SHP77 (cell line): Measurements from ENCODE around the gene C16orf90.
"Not testable (repeated sequence)": the region's sequence is repeated elsewhere in the genome, so short reads cannot be mapped to it uniquely, and the experiment has no call there.

Experiments
- DNase-seq, 2 experiments: peaks; one replicate each; lab custom pipeline; 2025; lab: John Stamatoyannopoulos, UW

Gene C16orf90

GRCh38 chr16:3513892-3514583, 18.7 kb upstream of the C16orf90 start:
- DNase-seq: no peak

GRCh38 chr16:3511286-3512180, 16.2 kb upstream of the C16orf90 start:
- no peak for DNase-seq

DNA sequence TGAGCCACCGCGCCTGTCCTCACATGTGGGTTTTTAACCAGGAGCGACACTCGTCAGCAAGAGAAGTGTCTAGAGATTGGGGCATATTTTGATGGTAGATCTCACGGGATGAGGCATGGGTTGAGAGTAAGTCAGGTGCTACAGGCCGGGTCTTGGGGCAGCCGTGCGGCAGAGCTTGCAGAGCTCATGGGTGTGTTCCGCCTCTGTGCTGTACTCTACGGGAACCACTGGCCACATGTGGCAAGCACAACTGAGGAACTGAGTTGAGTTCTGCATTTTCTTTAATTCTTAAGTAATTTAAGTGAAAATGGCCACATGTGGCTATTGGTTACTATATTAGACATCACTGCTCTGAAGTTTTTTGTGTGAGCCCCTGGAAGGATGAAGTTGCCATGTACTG, 15.1 kb upstream of the C16orf90 start:
- no peak for DNase-seq

GRCh38 chr16:3509470-3509928, 14.2 kb upstream of the C16orf90 start:
- DNase-seq: no peak

- DNase-seq: no peak
Observed at GRCh38 chr16:3508736-3509135, 13.4 kb upstream of the C16orf90 start.

- DNase-seq: no peak
Observed at GRCh38 chr16:3503523-3503922, 8.2 kb upstream of the C16orf90 start.

- no peak for DNase-seq
Observed at GRCh38 chr16:3501783-3502400, 6.6 kb upstream of the C16orf90 start.

GRCh38 chr16:3501412-3501761, 6.1 kb upstream of the C16orf90 start:
- not testable (repeated sequence) for DNase-seq

GRCh38 chr16:3498988-3499387, 3.7 kb upstream of the C16orf90 start:
- DNase-seq: no peak

DNA sequence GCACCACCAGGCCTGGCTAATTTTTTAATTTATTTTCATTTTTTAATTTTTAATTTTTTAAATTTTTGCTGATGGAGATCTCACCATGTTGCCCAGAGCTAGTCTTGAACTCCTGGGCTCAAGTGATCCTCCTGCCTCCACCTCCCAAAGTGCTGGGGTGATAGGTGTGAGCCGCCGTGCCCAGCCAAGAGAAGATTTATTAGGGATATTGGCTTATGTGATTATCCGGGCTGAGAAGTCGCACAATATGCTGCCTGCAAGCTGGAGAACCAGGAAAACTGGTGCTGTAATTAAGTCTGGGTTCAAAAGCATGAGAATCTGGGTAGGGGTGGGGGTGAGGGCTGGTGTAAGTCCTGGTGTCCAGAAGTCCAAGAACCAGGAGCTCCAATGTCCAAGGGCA, 2.5 kb upstream of the C16orf90 start:
- no peak for DNase-seq

DNA sequence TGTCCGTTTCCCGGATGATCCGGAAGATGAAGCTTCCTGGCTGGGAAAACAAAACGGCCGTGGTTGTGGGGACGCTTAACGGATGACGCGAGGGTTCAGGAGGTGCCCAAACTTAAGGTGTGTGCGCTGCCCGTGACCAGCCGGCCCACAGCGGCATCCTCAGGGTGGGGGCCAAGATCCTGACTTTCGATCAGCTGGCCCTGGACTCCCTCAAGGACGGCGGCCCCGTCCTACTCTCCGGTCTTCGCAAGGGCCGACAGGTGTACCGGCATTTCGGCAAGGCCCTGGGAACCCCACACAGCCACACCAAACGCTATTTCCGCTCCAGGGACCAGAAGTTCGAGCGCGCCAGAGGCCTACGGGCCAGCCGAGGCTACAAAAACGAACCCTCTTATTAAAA, 1.1 kb upstream of the C16orf90 start:
- no peak for DNase-seq

DNA sequence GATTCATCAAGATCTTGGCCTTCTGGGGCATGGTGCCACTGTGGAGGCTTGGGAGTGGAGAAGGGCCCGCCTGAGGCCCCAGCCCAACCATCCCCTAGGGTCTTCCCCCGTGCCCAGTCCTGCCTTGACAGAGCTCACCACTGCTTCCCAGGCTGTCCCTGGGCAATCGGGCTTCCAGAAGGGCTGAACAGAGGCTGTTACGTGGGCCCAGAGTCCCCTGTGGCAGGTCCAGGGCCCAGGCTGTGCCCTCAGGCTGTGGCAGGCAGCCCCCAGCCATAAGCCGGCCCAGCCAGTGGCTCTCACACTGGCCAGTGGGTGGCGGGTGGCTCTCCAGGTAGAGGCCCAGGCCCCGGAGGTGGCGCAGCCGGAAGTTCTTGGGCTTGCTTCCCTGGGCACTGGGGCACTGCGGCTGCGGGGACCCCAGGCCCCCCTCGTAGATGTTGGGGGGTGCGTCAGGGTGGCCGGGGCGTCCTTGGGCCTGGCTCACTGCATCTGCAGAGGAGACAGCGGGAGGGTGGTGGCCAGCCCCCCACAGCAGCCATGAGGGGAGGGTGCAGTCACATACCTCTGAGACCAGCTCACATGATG, 809 bp downstream of the C16orf90 start:
- DNase-seq: no peak

GRCh38 chr16:3492356-3492755, 2.9 kb downstream of the C16orf90 start:
- no peak for DNase-seq

DNA sequence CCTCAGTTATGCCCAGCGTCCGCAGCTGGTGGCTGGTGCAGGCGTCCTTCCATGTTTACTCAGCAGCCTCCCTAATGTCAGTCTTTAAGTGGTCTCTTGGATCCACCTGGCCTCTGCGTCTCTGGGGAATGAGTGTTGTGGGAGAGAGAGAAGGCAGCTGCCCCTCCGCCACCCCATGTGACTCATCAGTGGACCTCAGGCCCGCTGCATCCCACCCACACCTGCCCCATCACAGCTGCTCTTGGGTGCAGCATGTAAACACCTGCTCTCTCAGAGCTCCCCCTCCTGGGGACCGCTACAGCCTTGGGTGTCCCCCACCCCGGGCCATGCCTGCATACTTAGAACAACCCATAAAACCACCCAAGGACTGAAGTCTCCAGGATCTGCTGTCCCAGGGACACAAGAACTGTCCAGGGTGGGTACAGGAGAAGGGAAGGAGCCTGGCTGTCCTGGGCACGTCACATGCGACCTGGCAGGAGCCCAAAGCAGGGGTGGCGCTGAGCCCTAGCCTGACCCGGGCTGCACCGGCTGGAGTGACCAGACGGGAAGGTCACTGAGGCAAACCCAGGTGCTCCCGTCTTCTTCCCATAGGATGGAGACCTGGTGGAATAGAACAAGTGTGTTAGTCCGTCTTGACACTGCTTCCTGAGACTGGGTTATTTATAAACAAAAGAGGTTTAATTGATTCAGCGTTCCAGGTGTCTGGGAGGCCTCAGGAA, 4.2 kb downstream of the C16orf90 start:
- DNase-seq: peak; percentile 83 to 92

- DNase-seq: no peak
Observed at GRCh38 chr16:3488801-3489200, 6.5 kb downstream of the C16orf90 start.

DNA sequence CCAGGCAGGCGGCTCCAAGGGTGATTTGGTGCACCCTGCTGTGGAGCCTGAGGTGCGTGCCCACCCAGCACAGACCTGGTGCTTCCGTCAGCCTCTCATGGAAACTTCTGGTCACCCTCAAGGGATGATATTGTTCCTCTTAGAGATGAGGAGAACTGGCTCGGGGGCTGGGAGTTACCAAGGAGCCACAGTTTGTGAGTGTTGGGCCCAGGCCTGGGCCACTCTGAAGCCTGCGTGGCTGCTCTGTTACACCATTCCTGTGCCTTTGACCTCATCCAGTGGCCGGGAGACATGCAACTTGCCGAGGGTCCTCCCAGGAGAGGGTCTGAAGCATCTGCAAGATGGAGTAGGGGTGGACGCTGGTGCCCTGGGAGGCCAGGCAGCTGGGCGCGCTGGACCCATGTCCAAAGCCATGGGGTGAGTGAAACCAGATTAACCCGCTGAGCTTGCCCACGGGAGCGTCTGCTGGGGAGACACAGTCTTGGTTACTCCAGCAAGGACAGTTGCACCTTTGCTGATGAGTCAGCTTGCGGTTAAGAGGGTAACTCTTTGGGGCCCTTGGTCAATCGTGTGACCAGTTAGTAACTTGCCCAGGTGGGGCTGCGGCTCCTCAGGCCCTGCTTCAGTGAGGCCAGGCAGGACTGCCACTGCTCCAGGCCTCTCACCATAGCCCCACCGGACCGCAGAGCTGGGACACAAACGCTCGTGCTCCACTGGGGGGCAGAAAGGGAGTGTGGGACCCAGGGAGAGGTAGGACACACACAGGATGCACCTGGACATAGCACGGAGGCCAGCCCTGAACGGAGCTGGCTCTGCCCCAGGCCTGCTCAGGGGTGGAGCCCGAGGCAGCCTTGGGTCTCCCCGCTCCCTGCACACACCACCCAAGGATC, 7.5 kb downstream of the C16orf90 start:
- peak in 1 of 2 experiments; percentile 5 for DNase-seq

- no peak for DNase-seq
Observed at GRCh38 chr16:3486506-3487215, 8.6 kb downstream of the C16orf90 start.

- no peak for DNase-seq
Observed at GRCh38 chr16:3485821-3486505, 9.3 kb downstream of the C16orf90 start.

DNA sequence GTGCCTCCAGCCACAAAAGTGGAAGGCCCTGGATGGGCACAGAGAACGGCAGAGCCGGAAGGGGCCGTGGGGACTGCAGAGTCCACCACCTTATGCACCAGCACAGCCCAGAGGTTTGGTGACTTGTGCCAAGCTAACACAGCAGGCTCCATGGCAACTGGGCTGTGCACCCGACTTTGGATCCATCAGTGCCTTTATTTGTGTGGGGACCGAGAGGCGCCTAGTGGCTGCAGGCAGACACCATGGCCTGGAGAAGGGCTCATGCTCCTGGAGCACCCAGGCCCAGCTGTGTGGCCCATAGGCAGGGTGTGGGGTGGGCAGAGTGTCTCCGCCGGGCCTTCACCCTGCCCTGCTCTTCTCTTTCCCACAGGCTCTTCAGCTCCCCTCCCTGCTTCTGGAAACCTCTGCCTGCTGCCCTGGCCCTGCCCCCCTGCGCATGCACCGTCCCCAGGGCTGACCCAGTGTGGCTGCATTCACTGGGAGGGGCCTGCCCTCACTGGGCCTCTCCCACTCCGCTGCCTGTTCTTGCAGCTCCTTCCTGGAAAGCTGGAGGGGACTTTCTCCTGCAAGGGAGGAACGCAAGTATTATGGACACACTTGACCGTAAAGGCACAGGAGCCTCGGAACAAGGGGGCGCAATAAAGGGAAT, 10.1 kb downstream of the C16orf90 start:
- no peak for DNase-seq
